ENCODE measurements around the gene LTBP2. TPM values are rescaled to one million over a fixed set of nuclear protein-coding genes. Genes with fewer than 3 reads are reported as not detected.

The LTBP2 gene
- total and polyA plus RNA-seq, 2 experiments from 2014 or later = 7.6 to 8.6 TPM

DNA sequence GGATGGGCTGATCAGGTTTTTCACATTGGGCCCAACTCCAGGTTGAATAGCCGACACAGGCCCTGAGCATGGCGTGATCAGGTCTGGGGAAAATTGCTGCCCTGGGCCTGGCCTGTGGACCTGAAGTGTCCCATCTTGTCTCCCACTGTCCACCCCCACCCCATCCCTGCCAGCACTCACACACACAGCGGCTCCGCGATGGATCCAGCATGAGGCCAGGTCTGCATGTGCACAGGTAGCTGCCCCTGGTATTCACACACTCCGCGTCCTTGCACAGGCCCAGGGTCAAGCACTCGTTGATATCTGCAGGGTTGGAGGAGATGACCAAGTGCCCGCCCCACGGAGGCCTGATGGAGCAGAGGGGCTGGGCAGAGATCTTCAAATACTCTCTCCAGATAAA is 79.8 kb downstream of the LTBP2 start:
- WGBS (ENCODE audit: low lambda C conversion rate, missing lambda C conversion rate) = 90% methylated on average over 10 of the region's 10 CpGs
- H3K9me3 ChIP-seq (ENCODE audit: low read depth) = no peaks in the 10 kb centered on the region
- no peaks in the 10 kb centered on the region for H3K9me2 ChIP-seq (replicated peaks; ENCODE audit: insufficient read depth)
- H3K4me2 ChIP-seq = no peak overlapping the region
- no peak overlapping the region for H2AFZ ChIP-seq
- H3K27ac ChIP-seq = no peak overlapping the region
- H3K79me2 ChIP-seq = no peaks in the 10 kb centered on the region
- H3K36me3 ChIP-seq (replicated peaks; ENCODE audit: insufficient read depth, low read depth) = no peaks in the 10 kb centered on the region
- no peaks in the 10 kb centered on the region for H3K4me1 ChIP-seq (ENCODE audit: insufficient read depth)
- DNase-seq (ENCODE audit: low spot score) = no peak
- H3K27me3 ChIP-seq = no peaks in the 10 kb centered on the region
- TF ChIP-seq EZH2 (IDR thresholded peaks at IDR 0.05; ENCODE audit: borderline replicate concordance) = no peak
- TF ChIP-seq EZH2phosphoT487 (IDR thresholded peaks at IDR 0.05; ENCODE audit: low read depth, severe bottlenecking, unreplicated experiment) = no peak
- H4K20me1 ChIP-seq (ENCODE audit: insufficient read depth, poor library complexity, severe bottlenecking) = no peaks in the 10 kb centered on the region
- H3K4me3 ChIP-seq = no peak overlapping the region

DNA sequence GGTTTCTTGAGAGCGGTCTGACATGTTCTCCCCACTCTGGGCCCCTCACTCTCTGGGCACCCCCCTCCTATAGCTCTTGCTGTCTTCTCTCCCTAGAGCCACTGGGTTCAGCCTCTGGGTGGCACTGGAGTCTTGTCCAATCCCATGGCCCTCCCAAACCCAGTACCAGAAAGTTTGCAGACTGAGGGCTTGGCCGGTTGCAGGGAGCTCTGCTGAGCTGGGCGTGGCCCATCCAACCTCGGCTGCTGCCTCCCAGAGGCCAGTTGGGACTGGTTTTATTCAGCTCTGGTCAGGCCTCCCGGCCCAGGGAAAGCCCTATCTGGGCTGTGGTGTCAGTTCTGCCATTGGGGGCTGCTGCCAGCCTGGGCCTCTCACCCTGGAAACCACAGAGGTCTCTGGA is 80.6 kb downstream of the LTBP2 start:
- no peak overlapping the region for H3K4me2 ChIP-seq
- no peaks in the 10 kb centered on the region for H3K4me1 ChIP-seq (ENCODE audit: insufficient read depth)
- no peaks in the 10 kb centered on the region for H4K20me1 ChIP-seq (ENCODE audit: insufficient read depth, poor library complexity, severe bottlenecking)
- no peak overlapping the region for H3K27ac ChIP-seq
- no peak overlapping the region for H3K4me3 ChIP-seq
- TF ChIP-seq EZH2phosphoT487 (IDR thresholded peaks at IDR 0.05; ENCODE audit: low read depth, severe bottlenecking, unreplicated experiment) = no peak
- TF ChIP-seq CTCF (IDR thresholded peaks at IDR 0.05; ENCODE audit: poor library complexity) = peak; percentile 20
- no peak for TF ChIP-seq EZH2 (IDR thresholded peaks at IDR 0.05; ENCODE audit: borderline replicate concordance)
- H2AFZ ChIP-seq = no peak overlapping the region
- 46% methylated on average over 5 of the region's 5 CpGs for WGBS (ENCODE audit: low lambda C conversion rate, missing lambda C conversion rate)
- H3K27me3 ChIP-seq = no peaks in the 10 kb centered on the region
- no peaks in the 10 kb centered on the region for H3K79me2 ChIP-seq
- no peaks in the 10 kb centered on the region for H3K9me2 ChIP-seq (replicated peaks; ENCODE audit: insufficient read depth)
- H3K9me3 ChIP-seq (ENCODE audit: low read depth) = no peaks in the 10 kb centered on the region
- H3K36me3 ChIP-seq (replicated peaks; ENCODE audit: insufficient read depth, low read depth) = no peaks in the 10 kb centered on the region
- DNase-seq (ENCODE audit: low spot score) = peak; percentile 40

GRCh38 chr14:74531006-74531405 is 81.0 kb downstream of the LTBP2 start:
- Histone ChIP-seq H3K9me3 (ENCODE audit: low read depth) (no peaks in the 10 kb centered on the region), H4K20me1 (ENCODE audit: insufficient read depth, poor library complexity, severe bottlenecking) (no peaks in the 10 kb centered on the region), H3K36me3 (replicated peaks; ENCODE audit: insufficient read depth, low read depth) (no peaks in the 10 kb centered on the region), H2AFZ (no peak overlapping the region), H3K4me2 (no peak overlapping the region), H3K4me3 (no peak overlapping the region), H3K27ac (no peak overlapping the region), H3K4me1 (ENCODE audit: insufficient read depth) (no peaks in the 10 kb centered on the region), H3K9me2 (replicated peaks; ENCODE audit: insufficient read depth) (no peaks in the 10 kb centered on the region), H3K79me2 (no peaks in the 10 kb centered on the region), H3K27me3 (no peaks in the 10 kb centered on the region)
- 93% methylated on average over 3 of the region's 3 CpGs for WGBS (ENCODE audit: low lambda C conversion rate, missing lambda C conversion rate)
- no peak for DNase-seq (ENCODE audit: low spot score)
- TF ChIP-seq EZH2 (IDR thresholded peaks at IDR 0.05; ENCODE audit: borderline replicate concordance) (no peak), CTCF (IDR thresholded peaks at IDR 0.05; ENCODE audit: poor library complexity) (no peak), EZH2phosphoT487 (IDR thresholded peaks at IDR 0.05; ENCODE audit: low read depth, severe bottlenecking, unreplicated experiment) (no peak)

GRCh38 chr14:74528886-74529285 is 83.2 kb downstream of the LTBP2 start:
- Histone ChIP-seq H3K27me3 (no peaks in the 10 kb centered on the region), H3K36me3 (replicated peaks; ENCODE audit: insufficient read depth, low read depth) (no peaks in the 10 kb centered on the region), H3K4me1 (ENCODE audit: insufficient read depth) (no peaks in the 10 kb centered on the region), H3K4me2 (no peak overlapping the region), H3K9me2 (replicated peaks; ENCODE audit: insufficient read depth) (no peaks in the 10 kb centered on the region), H3K27ac (no peak overlapping the region), H4K20me1 (ENCODE audit: insufficient read depth, poor library complexity, severe bottlenecking) (no peaks in the 10 kb centered on the region), H3K4me3 (no peak overlapping the region), H3K9me3 (ENCODE audit: low read depth) (no peaks in the 10 kb centered on the region), H2AFZ (no peak overlapping the region), H3K79me2 (no peaks in the 10 kb centered on the region)
- no peak for TF ChIP-seq EZH2phosphoT487 (IDR thresholded peaks at IDR 0.05; ENCODE audit: low read depth, severe bottlenecking, unreplicated experiment)
- TF ChIP-seq EZH2 (IDR thresholded peaks at IDR 0.05; ENCODE audit: borderline replicate concordance) = no peak
- no peak for DNase-seq (ENCODE audit: low spot score)
- WGBS (ENCODE audit: low lambda C conversion rate, missing lambda C conversion rate) = 96% methylated on average over 10 of the region's 10 CpGs

Data from hepatocyte (in vitro differentiated cells).